ENCODE data around the gene OR1D2. TPM values are rescaled to one million over a fixed set of nuclear protein-coding genes. Genes with fewer than 3 reads are reported as not detected.
"Not testable (repeated sequence)": the region's sequence is repeated elsewhere in the genome, so short reads cannot be mapped to it uniquely, and the experiment has no call there.

The OR1D2 gene
- total RNA-seq (ENCODE audit: low replicate concordance) = not detected in 2 replicates

- no peak within 1 kb of the TSS for H3K27ac ChIP-seq
- Mint-ChIP-seq H3K27me3 (ENCODE audit: insufficient read depth, low read depth) (peaks cover 3% of the 10 kb centered on the region), H3K36me3 (no peaks in the 10 kb centered on the region), H3K4me1 (no peaks in the 10 kb centered on the region), H3K4me3 (no peak within 1 kb of the TSS), H3K27ac (no peak within 1 kb of the TSS), H3K9me3 (peaks cover 3% of the 10 kb centered on the region)
- H3K4me1 ChIP-seq = no peaks in the 10 kb centered on the region
- TF ChIP-seq EZH2 (IDR thresholded peaks at IDR 0.05) (no peak), EZH2phosphoT487 (IDR thresholded peaks at IDR 0.05) (no peak), CTCF (IDR thresholded peaks at IDR 0.05) (no peak)
- H3F3A ChIP-seq (ENCODE audit: low read depth) = no peaks in the 10 kb centered on the region
- H3K9me3 ChIP-seq (ENCODE audit: low read depth) = peaks cover 8% of the 10 kb centered on the region
- H3K9ac ChIP-seq = no peak within 1 kb of the TSS
- no peaks in the 10 kb centered on the region for H3K36me3 ChIP-seq
- H3K27me3 ChIP-seq = no peaks in the 10 kb centered on the region
- DNase-seq (ENCODE audit: low spot score) = no peak
- no peak within 1 kb of the TSS for H3K4me3 ChIP-seq
- no peak within 1 kb of the TSS for H3K4me2 ChIP-seq
- H2AFZ ChIP-seq (replicated peaks) = no peak within 1 kb of the TSS
- H4K20me1 ChIP-seq (ENCODE audit: low read depth) = no peaks in the 10 kb centered on the region
- H3K79me2 ChIP-seq (ENCODE audit: low read depth) = no peaks in the 10 kb centered on the region
Observed at GRCh38 chr17:3104322-3104721, at the start of gene OR1D2. Gene OR1D2 (minus strand): TSS chr17:3104422. CDS start chr17:3092996, 11,426 bp downstream.

- DNase-seq (ENCODE audit: low spot score); H3K4me1 ChIP-seq; H3K36me3 ChIP-seq; H3K36me3 Mint-ChIP-seq; H3K9me3 Mint-ChIP-seq; H3K4me1 Mint-ChIP-seq; H2AFZ ChIP-seq (replicated peaks); H3K27me3 ChIP-seq; H3K9ac ChIP-seq; H4K20me1 ChIP-seq (ENCODE audit: low read depth); H3K79me2 ChIP-seq (ENCODE audit: low read depth); H3K4me3 Mint-ChIP-seq; H3K27me3 Mint-ChIP-seq (ENCODE audit: insufficient read depth, low read depth); H3K4me3 ChIP-seq; H3K27ac Mint-ChIP-seq; H3F3A ChIP-seq (ENCODE audit: low read depth); H3K27ac ChIP-seq; H3K4me2 ChIP-seq: not testable (repeated sequence)
- H3K9me3 ChIP-seq (ENCODE audit: low read depth) = peaks cover 22% of the 10 kb centered on the region
Observed at GRCh38 chr17:3137494-3137893, 33.3 kb upstream of the OR1D2 start.

GRCh38 chr17:3127451-3127850 is 23.2 kb upstream of the OR1D2 start, which contains the start of gene OR1G1:
Gene OR1G1 (minus strand): TSS chr17:3127551. CDS start chr17:3127551, 0 bp downstream.
- no peaks in the 10 kb centered on the region for H3K4me1 Mint-ChIP-seq
- peaks cover 11% of the 10 kb centered on the region for H3K27me3 Mint-ChIP-seq (ENCODE audit: insufficient read depth, low read depth)

GRCh38 chr17:3073850-3074249 is 30.4 kb downstream of the OR1D2 start:
- H4K20me1 ChIP-seq (ENCODE audit: low read depth) = not testable (repeated sequence)

More at GRCh38 chr17:3127451-3127850, 23.2 kb upstream of the OR1D2 start, which contains the start of gene OR1G1:
- no peaks in the 10 kb centered on the region for H3K4me1 ChIP-seq
- no peak within 1 kb of the TSS for H3K9ac ChIP-seq
- H3K4me2 ChIP-seq = no peak within 1 kb of the TSS
- DNase-seq (ENCODE audit: low spot score) = no peak
- H3F3A ChIP-seq (ENCODE audit: low read depth) = no peaks in the 10 kb centered on the region
- peaks cover 3% of the 10 kb centered on the region for H3K9me3 ChIP-seq (ENCODE audit: low read depth)
- no peaks in the 10 kb centered on the region for H3K27me3 ChIP-seq
- H3K4me3 ChIP-seq = no peak within 1 kb of the TSS
- H3K79me2 ChIP-seq (ENCODE audit: low read depth) = no peaks in the 10 kb centered on the region
- H3K27ac ChIP-seq = no peak within 1 kb of the TSS
- no peak within 1 kb of the TSS for H2AFZ ChIP-seq (replicated peaks)
- Mint-ChIP-seq H3K9me3 (no peaks in the 10 kb centered on the region), H3K4me3 (no peak within 1 kb of the TSS), H3K27ac (no peak within 1 kb of the TSS), H3K36me3 (no peaks in the 10 kb centered on the region)
- no peaks in the 10 kb centered on the region for H3K36me3 ChIP-seq
- TF ChIP-seq EZH2 (IDR thresholded peaks at IDR 0.05) (no peak), EZH2phosphoT487 (IDR thresholded peaks at IDR 0.05) (no peak), CTCF (IDR thresholded peaks at IDR 0.05) (no peak)
- no peaks in the 10 kb centered on the region for H4K20me1 ChIP-seq (ENCODE audit: low read depth)

GRCh38 chr17:3065192-3065591 is 39.0 kb downstream of the OR1D2 start:
- not testable (repeated sequence) for H3K79me2 ChIP-seq (ENCODE audit: low read depth); H3K9ac ChIP-seq; H4K20me1 ChIP-seq (ENCODE audit: low read depth); H3K4me3 Mint-ChIP-seq; H3K36me3 ChIP-seq; H3K27me3 ChIP-seq; H3K9me3 Mint-ChIP-seq; H3F3A ChIP-seq (ENCODE audit: low read depth); DNase-seq (ENCODE audit: low spot score); H3K27ac Mint-ChIP-seq; H3K4me2 ChIP-seq; H3K27me3 Mint-ChIP-seq (ENCODE audit: insufficient read depth, low read depth); H3K36me3 Mint-ChIP-seq; H3K27ac ChIP-seq; H3K4me1 ChIP-seq; H3K4me3 ChIP-seq; H3K9me3 ChIP-seq (ENCODE audit: low read depth); H3K4me1 Mint-ChIP-seq; H2AFZ ChIP-seq (replicated peaks)

More at GRCh38 chr17:3073850-3074249, 30.4 kb downstream of the OR1D2 start:
- not testable (repeated sequence) for H3K36me3 Mint-ChIP-seq; DNase-seq (ENCODE audit: low spot score); H3K4me2 ChIP-seq; H3K9me3 Mint-ChIP-seq; H2AFZ ChIP-seq (replicated peaks); H3K4me3 ChIP-seq; H3K4me1 Mint-ChIP-seq; H3K27me3 ChIP-seq; H3K79me2 ChIP-seq (ENCODE audit: low read depth); H3K9me3 ChIP-seq (ENCODE audit: low read depth); H3F3A ChIP-seq (ENCODE audit: low read depth); H3K36me3 ChIP-seq; H3K27ac Mint-ChIP-seq; H3K4me1 ChIP-seq; H3K27me3 Mint-ChIP-seq (ENCODE audit: insufficient read depth, low read depth); H3K9ac ChIP-seq; H3K27ac ChIP-seq; H3K4me3 Mint-ChIP-seq

GRCh38 chr17:3063507-3063906 is 40.7 kb downstream of the OR1D2 start, which contains the start of gene OR1D5:
Gene OR1D5 (minus strand): TSS chr17:3063607. CDS start chr17:3063607, 0 bp downstream.
- not testable (repeated sequence) for H4K20me1 ChIP-seq (ENCODE audit: low read depth); H3K27ac ChIP-seq; H3K4me1 Mint-ChIP-seq; H3K36me3 Mint-ChIP-seq; H3K27me3 ChIP-seq; H3K27ac Mint-ChIP-seq; H3K9me3 ChIP-seq (ENCODE audit: low read depth); H3K9me3 Mint-ChIP-seq; H3K9ac ChIP-seq; H3F3A ChIP-seq (ENCODE audit: low read depth); DNase-seq (ENCODE audit: low spot score); H3K4me3 ChIP-seq; H3K4me2 ChIP-seq; H2AFZ ChIP-seq (replicated peaks); H3K4me1 ChIP-seq; H3K36me3 ChIP-seq; H3K27me3 Mint-ChIP-seq (ENCODE audit: insufficient read depth, low read depth); H3K79me2 ChIP-seq (ENCODE audit: low read depth); H3K4me3 Mint-ChIP-seq

Measured in neural progenitor cell (in vitro differentiated cells).